Epithelial cell of prostate (primary cell): ENCODE measurements around the gene DNER.
"Not testable (repeated sequence)": the region's sequence is repeated elsewhere in the genome, so short reads cannot be mapped to it uniquely, and the experiment has no call there.

Source experiments
- DNase-seq: peaks from one replicate; pipeline ENCODE4 v3.0.0-alpha.2; 2011; ENCODE audit warnings: low read depth, low spot score
- H3K27ac ChIP-seq: fragments of 450-650 bp; 2 replicates; pipeline ENCODE4 v1.5.1; 2017; ENCODE audit warnings: mild to moderate bottlenecking

DNER gene

DNA sequence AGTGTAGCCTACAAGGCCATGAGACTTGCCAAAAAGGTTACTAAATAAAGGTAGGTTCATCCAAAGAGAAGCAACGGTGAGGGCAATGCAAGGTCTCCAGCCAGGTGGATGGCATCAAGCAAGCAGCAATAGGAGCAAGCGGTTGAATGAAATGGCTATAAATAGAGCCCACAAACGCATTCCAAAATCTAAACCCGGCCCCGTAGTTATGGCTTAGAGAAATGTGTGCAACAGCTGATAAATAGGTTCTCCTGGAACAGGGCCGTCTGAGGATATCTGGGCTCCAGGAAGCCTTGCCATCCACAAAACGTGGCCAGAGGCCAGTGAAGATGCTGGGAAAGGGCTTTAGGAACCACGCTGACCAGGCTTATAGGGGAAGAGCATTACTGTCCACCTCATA lies 297.2 kb downstream of the DNER start:
- DNase-seq = no peak
- no peak overlapping the region for H3K27ac ChIP-seq

DNA sequence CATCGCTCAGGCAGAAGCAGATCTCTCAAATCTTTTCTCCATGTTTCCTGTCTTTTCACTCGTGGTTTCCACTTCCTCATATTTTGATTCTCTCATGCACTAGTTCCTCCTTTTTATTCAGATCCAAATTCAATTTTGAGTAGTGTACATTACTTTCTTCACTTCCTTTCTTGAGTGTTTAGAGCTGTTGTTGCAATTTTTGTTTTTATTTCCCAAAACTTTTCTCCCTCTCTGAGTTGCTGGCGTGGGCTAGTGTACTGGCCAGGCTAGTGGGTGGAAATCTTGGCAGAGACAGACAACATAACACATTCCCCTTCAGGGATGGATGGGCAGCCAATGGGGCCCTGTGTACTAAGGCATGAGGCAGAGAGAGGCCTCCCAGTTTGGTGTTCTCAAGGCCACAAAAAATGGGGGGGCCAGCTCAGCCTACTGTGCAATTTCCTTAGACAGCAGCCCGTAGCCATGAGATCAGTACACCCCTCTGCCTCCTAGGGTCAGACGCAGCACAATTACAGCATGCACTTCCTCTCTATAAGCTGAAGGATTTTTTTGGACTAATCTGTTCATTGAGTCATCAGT lies 298.1 kb downstream of the DNER start:
- no peak overlapping the region for H3K27ac ChIP-seq
- DNase-seq = no peak

DNA sequence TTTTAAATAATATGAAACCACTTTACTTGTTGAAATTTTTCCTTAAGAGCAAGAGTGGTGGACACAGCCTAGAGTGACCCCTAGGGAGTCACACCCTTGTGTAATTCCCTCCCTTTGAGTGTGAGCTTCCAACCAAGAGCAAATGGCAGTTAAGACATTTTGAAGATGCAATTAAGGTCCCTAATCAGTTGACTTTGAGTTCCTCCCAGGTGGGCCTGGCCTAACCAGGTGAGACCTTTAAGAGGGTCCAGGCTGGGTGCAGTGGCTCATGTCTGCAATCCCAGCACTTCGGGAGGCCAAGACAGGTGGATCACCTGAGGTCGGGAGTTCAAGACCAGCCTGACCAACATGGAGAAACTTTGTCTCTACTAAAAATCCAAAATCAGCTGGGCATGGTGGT lies 299.7 kb downstream of the DNER start:
- DNase-seq = no peak

DNA sequence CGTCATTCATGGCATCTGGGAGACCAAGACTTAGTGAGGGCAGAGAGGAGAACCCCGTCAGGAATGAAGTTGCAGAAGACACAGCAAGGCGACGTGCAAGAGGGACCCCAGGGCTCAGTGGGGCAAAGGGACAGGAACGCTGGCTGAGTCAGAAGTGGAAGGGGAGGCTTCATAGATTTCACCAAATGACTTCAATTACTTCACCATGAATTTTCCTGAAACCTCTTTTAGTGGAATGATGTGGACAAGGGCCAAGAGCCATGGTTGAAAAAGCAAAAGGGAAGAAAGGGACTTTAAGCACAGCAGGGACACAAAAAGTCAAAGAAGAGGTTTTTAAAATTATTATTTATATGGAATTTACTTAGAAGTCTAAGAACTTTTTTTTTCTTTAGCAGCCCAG lies 301.7 kb downstream of the DNER start:
- no peak for DNase-seq
- no peak overlapping the region for H3K27ac ChIP-seq

More for the DNA sequence above, 299.7 kb downstream of the DNER start:
- no peak overlapping the region for H3K27ac ChIP-seq

DNA sequence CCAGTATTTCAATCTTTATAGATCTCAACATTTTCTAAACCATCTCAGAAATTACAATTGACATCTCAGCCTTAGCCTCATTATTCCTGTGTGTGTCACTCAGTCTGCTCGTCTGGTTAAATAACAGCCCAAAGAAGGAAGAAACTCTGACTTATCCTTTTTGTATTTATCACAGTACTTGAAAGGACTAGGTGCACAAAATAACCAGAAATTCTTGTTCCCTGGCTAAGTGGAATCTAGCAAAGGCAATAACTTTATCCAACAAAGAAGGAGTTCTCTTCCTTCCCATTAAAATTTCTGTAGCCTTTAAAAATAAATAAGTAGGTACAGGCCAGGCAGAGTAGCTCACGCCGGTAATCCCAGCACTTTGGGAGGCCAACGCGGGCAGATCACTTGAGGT lies 303.4 kb downstream of the DNER start:
- DNase-seq = peak; percentile 57

DNA sequence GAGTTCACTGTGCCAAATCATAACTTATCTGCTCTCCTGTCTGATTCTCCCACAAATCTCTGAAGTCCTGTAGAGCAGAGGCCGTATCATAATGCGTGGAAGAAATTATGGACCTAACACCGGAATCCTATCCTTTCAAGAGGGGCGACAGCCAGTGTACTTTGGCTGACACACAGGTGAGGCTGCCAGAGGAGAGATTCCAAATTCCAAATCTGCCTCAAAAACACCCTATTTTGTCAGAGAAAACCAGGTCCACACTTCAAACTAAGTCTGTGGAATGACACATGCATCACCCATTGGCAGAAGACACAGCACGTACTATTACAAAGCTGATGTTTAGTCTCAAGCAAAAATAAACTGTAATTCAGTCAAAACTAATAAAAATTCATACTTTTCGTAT lies 304.1 kb downstream of the DNER start:
- no peak for DNase-seq
- peak overlapping the region; percentile 92 for H3K27ac ChIP-seq

More for the DNA sequence above, 303.4 kb downstream of the DNER start:
- H3K27ac ChIP-seq = peak overlapping the region; percentile 92

DNA sequence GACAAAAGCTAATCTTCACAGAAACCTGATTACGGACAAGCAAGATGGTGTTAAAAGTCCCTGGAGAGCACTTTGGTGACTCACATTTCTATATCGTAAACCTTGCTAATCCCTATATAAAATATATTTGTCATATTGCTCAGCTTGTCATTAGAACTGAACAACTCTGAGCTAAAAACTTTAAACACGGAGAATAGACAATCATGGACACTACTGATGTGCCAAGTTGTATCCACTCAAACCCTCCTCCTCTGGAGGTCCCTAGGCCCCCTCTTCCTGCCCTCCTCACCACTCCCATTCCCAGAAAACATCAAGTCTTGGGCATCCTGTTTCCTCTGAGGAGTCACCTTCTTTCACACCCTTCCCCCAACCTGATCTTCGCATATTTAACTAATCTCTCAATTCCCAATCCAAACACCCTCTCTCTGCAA lies 304.6 kb downstream of the DNER start:
- DNase-seq = no peak
- H3K27ac ChIP-seq = peak overlapping the region; percentile 92

DNA sequence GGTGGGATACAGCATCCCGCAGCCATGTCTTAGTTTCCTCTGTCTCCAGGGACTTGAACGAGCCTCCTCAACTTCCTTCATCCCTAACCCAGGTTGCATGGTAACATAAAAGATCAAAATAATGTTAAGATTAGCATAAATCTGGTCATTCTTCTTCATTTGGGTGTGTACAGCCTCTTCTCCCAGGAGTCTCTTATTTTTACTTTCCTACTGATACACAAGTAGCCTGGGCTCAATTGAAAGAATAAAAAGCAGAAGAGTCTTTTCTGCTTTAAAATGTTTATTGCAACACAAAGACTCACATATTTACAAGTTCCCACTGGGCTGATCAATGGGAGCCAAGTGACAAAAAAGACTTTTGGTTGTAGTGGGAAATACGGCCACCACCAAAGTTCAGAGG lies 305.4 kb downstream of the DNER start:
- peak overlapping the region; percentile 92 for H3K27ac ChIP-seq
- no peak for DNase-seq

DNA sequence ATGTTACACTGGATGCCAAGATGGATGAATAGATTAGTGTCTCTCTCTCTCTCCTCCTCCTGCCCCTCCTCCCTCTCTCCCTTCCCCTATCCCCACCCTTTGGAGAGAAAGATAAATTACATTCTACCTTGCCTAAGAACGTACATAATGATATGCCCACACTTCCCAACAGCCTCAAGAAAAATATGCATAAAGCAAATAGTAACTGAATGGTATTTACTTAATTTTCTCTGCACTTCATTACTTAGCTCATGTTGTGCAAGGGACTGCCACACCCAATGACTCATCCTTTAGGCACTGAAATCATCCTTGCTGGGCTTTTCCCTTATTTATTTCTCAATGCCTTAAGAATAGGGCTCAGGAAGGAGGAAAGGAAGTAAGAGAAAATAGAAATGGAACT lies 306.0 kb downstream of the DNER start:
- DNase-seq = peak; percentile 91
- H3K27ac ChIP-seq = peak overlapping the region; percentile 92

DNA sequence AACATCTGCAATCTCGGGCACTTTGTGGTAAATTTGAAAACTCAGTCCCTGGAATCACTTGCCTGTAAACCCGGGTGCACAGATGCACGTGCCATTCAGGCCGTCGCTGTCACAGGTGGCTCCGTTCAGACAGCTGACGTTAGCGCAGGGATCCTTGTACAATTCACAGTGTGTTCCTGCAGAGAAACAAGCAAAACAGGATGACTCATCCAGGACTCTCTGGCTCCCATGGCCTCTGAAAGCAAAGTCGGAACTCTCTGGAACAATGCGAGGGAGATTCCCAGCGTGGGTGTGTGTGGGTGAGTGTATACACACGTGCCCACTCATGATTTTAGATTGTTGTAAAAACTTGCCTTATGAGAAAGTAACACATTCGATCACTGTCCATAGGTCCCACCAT lies 307.2 kb downstream of the DNER start:
- DNase-seq = peak; percentile 97
- peak overlapping the region; percentile 92 for H3K27ac ChIP-seq

DNA sequence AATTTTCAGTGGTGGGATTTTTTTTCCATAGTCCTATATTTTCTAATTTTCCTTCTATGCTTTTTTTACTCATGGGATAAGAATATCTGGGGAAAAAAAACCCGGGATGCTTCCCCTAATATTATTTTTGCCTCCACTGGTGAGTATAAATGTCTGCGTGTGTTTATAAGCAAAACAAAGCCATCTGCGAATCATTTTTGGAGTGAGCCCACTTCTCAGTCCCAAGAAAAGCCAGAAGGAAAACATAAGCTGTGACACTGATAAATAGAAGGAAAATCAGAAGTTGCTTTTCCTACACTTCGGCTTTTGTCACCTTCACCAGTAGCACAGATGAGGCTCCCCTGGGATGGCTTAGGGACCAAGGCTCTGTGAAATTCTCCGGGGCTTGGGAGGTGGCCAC lies 308.6 kb downstream of the DNER start:
- no peak overlapping the region for H3K27ac ChIP-seq
- no peak for DNase-seq

DNA sequence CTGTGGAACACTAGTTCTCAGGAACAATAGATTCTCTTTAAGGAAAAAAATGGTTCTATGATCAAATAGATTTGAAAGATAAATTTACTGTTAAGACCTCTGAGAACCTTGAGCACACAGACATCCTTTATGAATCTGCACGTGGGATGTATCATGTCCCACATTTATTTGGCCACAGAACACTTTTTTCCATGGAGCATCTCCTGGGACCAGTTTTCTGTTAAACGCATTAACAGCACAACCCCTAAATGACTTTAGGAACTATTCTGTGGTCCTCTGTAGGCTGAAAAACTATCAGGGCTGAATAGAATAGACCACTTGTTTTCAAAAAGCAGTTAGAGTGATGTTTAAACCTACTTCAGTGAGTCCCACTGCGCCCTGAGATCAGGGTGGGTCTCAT lies 311.1 kb downstream of the DNER start:
- no peak overlapping the region for H3K27ac ChIP-seq
- DNase-seq = no peak

DNA sequence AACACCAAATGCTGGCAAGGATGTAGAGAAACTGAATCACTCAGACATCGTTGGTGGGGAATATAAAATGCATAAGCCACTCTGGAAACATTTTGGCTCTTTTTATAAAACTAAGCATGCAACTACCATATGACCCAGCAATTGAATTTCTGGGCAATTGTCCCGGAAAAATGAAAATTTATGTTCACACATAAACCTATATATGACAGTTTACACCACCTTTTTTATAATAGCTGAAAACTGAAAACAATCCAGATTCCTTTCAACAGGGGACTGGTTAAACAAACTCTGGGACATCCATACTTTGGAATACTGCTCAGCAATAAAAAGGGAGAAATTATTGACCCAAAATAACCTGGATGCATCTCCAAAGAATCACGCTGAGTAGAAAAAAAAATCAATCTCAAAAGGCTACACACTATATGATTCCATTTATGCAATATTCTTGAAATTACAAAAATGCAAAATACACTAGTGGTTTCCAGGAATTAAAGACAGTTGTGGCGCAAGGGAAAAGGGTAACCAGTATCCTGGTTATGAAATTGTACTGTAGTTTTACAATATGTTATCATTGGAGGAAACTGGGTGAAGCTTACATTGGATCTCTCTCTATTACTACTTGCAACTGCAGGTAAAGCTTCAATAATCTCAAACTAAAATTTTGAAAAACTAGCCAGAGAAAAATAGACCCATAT lies 313.0 kb downstream of the DNER start:
- no peak overlapping the region for H3K27ac ChIP-seq
- no peak for DNase-seq

DNA sequence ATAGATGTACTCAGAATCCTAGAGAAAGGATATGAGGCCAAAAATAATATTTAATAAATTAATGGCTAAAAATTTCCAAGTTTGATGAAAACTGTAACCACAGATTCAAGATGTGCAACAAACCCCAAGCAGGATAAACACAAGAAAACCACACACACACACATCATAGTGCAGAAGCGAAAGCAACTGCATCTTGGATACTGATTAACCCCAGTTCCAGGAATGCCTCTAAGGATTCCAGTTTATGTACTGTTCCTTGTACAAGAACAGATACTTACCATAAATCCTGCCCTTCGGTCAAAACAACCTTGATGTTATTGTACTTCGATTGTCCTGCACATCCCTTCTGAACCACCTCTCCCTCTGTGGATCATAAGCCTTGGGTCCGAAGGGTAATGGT lies 320.4 kb downstream of the DNER start:
- H3K27ac ChIP-seq = no peak overlapping the region
- no peak for DNase-seq

DNA sequence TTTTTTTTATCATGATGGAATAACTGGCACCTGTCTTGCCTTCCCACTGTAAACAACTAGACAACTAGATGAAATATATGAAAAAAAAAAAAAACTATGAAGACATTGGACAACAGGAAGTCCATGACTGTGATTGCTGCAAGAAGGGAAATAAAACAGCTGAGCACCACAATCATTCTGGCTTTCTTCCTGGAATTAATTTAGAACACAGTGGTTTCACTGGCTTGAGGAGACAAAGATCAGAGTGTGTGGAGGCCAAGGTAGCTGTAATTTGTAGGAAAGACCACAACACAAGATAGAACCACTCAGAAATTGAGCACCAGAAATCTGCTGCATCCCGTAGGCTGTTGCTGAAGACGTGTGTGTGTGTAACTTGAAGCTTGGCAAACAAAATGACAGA lies 322.2 kb downstream of the DNER start:
- no peak overlapping the region for H3K27ac ChIP-seq
- DNase-seq = no peak

DNA sequence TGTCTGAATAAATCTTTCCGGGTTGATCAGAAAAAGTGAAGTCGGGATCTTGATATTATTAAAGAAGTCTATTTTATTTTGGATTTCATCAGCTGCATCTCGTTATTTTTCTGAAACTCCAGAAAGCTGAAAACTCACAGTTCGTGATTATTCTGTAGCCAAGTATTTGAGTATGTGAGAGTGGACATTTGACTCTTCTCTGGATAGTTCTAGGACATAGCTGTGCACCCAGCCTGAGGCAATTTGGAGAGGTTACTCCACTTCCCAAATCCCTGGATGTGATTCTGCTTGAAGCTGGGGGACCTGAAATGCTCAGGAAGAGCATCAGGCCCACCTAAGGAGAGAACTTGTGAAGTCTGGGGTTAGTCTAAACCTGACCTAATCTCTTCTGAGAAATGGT lies 325.6 kb downstream of the DNER start:
- no peak for DNase-seq
- no peak overlapping the region for H3K27ac ChIP-seq

DNA sequence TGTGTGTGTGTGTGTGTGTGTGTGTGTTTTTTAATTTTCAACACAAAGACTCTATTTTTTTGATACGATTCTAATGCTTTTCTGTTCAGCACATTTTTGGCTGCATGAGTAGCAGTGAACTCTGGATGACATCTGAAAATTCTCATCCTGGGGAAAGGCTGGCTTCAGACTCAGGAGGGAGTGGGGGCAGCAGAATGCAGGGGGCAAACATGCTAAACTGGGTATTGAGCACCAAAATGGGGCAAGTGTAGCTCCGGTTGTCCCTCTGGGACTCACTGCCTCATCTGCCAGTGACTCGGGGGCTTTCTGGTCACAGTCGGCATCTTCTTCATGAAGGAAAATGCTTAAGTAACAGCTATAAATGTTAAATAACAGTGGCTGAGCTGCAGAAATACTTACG lies 326.5 kb downstream of the DNER start:
- DNase-seq = no peak
- H3K27ac ChIP-seq = no peak overlapping the region

DNA sequence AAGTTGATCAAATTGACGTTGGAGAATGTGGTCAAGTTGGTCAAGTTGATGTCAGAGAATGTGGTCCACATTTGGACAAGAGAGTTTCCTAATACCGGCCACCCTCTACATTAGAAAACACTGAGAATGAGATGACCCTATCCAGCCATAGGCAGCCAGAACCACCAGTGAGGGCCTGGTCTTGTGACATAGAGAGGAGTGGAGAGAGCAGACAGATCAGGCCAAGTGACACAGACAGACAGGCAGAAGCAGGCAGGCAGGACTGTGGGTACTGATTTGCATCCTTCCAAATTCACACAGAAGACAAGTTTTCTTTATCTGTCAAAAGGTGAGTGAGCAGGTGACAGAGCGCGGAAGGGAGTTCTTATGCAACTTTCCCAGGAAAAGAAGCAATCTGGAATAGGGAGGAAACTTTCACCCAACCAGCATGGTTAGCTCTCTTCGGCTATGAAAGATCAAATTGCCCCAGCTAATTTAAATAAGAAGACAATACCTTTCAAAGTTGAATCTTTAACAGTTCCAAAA lies 334.2 kb downstream of the DNER start:
- no peak for DNase-seq
- H3K27ac ChIP-seq = no peak overlapping the region

DNA sequence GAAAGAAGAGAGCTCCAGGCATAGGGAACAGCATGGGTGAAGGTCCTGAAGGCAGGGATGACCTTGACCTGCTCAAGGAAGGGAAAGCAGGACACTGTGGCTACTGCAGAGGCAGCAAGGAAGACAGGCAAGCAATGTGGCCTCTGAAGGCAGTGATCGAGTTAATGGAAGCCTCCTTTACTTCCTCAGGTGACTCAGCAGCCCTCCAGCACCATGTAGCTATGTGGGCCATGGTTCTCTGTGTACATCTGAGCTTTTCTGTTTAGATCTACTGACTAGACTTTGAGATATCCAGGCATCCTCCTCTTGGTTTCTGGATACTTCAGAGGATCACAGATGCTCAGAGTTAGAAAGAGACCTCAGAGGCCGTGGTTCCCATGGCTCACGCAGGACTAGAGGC lies 336.0 kb downstream of the DNER start:
- no peak overlapping the region for H3K27ac ChIP-seq
- DNase-seq = no peak

DNA sequence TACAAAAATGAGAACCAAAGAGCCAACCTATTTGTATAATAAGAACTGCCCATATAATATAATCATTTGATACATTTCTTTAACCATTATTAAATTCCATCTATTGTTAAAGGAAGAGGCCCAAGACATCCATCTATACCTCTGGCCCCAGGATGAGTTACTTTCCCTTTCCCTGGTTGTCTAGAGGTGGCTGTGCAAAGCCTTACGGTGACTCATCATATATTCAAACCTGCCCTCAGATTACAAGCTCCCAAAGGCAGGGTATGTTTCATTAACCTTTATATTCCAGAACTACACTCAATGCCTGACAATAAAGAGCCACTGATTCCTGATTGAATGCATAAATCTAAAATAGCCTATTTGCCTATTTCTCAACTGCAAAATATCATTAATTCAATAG lies 337.5 kb downstream of the DNER start:
- peak; percentile 8 for DNase-seq
- no peak overlapping the region for H3K27ac ChIP-seq

DNA sequence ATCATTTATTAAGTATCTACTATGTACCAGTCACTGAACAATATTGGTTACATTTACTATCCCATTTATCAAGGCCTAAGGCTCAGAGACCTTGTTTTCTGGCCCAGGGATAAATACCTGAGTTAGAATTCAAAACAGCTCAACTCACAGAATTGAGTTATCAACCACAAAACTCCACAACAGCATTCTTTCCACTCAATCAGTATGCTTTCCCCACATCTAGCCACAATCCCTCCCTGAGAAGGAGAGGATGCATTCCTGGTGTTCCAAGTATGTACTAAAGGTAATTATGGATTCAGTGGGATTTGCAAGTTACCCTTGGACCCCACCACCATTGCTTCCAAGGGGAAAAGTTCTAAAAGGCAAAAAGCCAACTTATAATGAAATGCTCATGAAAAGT lies 339.1 kb downstream of the DNER start:
- no peak for DNase-seq
- no peak overlapping the region for H3K27ac ChIP-seq

DNA sequence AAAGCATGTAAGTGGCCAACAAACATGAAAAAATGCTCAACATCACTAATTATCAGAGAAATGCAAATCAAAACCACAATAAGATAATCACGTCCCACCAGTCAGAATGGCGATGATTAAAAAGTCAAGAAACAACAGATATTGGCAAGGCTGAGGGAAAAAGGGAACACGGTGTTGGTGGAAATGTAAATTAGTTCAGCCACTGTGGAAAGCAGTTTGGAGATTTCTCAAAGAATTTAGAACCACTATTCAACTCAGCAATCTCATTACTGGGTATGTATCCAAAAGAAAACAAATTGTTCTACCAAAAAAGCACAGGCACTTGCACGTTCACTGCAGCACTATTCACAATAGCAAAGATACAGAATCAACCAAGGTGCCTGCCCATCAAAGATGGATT lies 341.0 kb downstream of the DNER start:
- H3K27ac ChIP-seq, DNase-seq: not testable (repeated sequence)
